ENCODE measurements around the gene ALX1.
"Not testable (repeated sequence)": the region's sequence is repeated elsewhere in the genome, so short reads cannot be mapped to it uniquely, and the experiment has no call there.

DNA sequence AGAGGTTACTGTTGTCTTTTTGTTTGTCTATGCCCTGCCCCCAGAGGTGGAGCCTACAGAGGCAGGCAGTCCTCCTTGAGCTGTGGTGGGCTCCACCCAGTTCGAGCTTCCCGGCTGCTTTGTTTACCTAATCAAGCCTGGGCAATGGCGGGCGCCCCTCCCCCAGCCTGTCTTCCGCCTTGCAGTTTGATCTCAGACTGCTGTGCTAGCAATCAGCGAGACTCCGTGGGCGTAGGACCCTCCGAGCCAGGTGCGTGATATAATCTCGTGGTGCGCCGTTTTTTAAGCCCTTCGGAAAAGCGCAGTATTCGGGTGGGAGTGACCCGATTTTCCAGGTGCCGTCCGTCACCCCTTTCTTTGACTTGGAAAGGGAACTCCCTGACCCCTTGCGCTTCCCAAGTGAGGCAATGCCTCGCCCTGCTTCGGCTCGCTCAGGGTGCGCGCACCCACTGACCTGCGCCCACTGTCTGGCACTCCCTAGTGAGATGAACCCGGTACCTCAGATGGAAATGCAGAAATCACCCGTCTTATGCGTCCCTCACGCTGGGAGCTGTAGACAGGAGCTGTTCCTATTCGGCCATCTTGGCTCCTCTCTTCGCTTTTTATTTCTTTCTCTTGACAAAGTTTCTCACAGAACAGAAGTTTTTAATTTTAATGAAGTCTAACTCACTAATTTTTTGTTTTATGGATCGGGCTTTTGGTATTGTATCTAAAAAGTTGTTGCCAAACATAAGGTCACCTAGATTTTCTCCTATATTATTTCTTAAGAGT is 38.0 kb downstream of the ALX1 start:
- TF ChIP-seq, protein P1, sequence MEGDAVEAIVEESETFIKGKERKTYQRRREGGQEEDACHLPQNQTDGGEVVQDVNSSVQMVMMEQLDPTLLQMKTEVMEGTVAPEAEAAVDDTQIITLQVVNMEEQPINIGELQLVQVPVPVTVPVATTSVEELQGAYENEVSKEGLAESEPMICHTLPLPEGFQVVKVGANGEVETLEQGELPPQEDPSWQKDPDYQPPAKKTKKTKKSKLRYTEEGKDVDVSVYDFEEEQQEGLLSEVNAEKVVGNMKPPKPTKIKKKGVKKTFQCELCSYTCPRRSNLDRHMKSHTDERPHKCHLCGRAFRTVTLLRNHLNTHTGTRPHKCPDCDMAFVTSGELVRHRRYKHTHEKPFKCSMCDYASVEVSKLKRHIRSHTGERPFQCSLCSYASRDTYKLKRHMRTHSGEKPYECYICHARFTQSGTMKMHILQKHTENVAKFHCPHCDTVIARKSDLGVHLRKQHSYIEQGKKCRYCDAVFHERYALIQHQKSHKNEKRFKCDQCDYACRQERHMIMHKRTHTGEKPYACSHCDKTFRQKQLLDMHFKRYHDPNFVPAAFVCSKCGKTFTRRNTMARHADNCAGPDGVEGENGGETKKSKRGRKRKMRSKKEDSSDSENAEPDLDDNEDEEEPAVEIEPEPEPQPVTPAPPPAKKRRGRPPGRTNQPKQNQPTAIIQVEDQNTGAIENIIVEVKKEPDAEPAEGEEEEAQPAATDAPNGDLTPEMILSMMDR (IDR thresholded peaks at IDR 0.05), result not testable (repeated sequence)
- TF ChIP-seq CBFB (CRISPR knock-in tag; IDR thresholded peaks at IDR 0.05; ENCODE audit: low read depth), result not testable (repeated sequence)
- TF ChIP-seq, protein P2, sequence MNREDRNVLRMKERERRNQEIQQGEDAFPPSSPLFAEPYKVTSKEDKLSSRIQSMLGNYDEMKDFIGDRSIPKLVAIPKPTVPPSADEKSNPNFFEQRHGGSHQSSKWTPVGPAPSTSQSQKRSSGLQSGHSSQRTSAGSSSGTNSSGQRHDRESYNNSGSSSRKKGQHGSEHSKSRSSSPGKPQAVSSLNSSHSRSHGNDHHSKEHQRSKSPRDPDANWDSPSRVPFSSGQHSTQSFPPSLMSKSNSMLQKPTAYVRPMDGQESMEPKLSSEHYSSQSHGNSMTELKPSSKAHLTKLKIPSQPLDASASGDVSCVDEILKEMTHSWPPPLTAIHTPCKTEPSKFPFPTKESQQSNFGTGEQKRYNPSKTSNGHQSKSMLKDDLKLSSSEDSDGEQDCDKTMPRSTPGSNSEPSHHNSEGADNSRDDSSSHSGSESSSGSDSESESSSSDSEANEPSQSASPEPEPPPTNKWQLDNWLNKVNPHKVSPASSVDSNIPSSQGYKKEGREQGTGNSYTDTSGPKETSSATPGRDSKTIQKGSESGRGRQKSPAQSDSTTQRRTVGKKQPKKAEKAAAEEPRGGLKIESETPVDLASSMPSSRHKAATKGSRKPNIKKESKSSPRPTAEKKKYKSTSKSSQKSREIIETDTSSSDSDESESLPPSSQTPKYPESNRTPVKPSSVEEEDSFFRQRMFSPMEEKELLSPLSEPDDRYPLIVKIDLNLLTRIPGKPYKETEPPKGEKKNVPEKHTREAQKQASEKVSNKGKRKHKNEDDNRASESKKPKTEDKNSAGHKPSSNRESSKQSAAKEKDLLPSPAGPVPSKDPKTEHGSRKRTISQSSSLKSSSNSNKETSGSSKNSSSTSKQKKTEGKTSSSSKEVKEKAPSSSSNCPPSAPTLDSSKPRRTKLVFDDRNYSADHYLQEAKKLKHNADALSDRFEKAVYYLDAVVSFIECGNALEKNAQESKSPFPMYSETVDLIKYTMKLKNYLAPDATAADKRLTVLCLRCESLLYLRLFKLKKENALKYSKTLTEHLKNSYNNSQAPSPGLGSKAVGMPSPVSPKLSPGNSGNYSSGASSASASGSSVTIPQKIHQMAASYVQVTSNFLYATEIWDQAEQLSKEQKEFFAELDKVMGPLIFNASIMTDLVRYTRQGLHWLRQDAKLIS (CRISPR knock-in tag; IDR thresholded peaks at IDR 0.05; ENCODE audit: borderline replicate concordance), result not testable (repeated sequence)

Data from WTC11 (cell line).